AG09309 (cell line): ENCODE data around the gene WDR36.

Experiments used
- DNase-seq: peaks from one replicate; pipeline ENCODE4 v3.0.0-alpha.2; 2010; ENCODE audit warnings: low read depth
- H3K4me3 ChIP-seq: 2 replicates; pipeline ENCODE4 v1.5.1; 2011; ENCODE audit warnings: mild to moderate bottlenecking, low read depth, low read length, moderate library complexity; ENCODE audit not compliant: control insufficient read depth
- TF ChIP-seq, protein P1 (sequence below): IDR thresholded peaks from 2 replicates; pipeline ENCODE4 v1.5.1; 2011; ENCODE audit warnings: mild to moderate bottlenecking, low read depth, low read length, inconsistent platforms; ENCODE audit not compliant: insufficient read depth, control insufficient read depth; ENCODE audit errors: missing control alignments

The WDR36 gene

GRCh38 chr5:111074244-111074643, 17.9 kb upstream of the WDR36 start:
- no peak overlapping the region for H3K4me3 ChIP-seq
- DNase-seq, result no peak
- TF ChIP-seq, protein P1, sequence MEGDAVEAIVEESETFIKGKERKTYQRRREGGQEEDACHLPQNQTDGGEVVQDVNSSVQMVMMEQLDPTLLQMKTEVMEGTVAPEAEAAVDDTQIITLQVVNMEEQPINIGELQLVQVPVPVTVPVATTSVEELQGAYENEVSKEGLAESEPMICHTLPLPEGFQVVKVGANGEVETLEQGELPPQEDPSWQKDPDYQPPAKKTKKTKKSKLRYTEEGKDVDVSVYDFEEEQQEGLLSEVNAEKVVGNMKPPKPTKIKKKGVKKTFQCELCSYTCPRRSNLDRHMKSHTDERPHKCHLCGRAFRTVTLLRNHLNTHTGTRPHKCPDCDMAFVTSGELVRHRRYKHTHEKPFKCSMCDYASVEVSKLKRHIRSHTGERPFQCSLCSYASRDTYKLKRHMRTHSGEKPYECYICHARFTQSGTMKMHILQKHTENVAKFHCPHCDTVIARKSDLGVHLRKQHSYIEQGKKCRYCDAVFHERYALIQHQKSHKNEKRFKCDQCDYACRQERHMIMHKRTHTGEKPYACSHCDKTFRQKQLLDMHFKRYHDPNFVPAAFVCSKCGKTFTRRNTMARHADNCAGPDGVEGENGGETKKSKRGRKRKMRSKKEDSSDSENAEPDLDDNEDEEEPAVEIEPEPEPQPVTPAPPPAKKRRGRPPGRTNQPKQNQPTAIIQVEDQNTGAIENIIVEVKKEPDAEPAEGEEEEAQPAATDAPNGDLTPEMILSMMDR, result no peak

DNA sequence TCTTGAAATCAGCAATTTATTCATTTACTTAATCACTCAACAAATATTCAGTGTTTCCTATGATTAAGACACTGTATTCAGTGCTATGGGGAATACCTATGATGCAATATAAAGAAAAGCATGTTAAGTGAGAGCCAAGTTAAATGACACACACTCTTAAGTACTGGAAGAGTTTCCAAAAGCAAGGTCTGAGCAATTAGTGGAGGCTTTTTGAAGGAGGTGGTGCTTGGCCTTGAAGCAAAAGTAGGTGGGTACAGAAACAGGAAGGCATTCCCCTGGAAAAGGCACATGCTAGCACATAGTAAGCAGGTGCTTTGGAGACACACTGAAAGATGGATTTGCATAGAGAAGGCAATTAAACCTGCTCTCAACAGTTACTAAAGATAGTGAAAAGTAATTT, 16.6 kb upstream of the WDR36 start:
- DNase-seq, result peak; percentile 87
- TF ChIP-seq, protein P1, result no peak
- H3K4me3 ChIP-seq, result no peak overlapping the region

DNA sequence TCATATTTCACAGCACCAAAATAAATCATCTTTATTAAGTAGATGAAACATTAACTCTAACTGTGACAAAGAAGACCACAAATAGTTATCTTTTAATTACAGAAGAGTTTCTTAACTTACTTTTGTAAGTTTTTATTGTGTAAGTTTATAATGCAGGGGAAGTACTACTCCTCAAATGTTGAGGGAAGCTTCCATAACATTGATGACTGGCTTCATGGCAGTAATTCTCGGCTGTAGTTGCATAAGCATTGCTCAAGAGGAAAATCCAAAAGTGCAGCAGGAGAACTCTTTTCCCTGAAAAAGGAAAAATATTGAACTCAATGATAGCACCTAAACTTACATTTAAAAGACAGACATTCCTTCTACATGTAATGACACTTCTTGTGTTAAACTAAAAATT, 16.1 kb upstream of the WDR36 start:
- TF ChIP-seq, protein P1, result no peak
- DNase-seq, result peak; percentile 24
- H3K4me3 ChIP-seq, result no peak overlapping the region

DNA sequence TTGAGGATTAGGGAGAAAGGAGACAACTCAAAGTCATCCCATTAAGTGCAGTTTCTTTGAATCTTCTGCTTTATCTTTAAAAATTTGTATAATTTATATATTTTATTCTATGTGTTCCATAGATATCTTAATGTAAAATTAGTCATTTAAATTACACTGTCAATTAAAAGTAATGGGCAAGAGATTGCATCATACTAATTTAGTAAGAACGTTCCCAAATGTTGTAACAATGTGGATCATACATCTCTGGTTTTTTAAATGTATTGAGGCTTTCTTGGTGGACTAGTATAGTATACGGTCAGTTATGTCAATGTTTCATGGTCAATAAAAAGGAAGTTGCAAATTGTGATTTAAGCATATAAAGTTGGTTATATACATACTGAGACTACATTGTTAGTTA, 14.5 kb upstream of the WDR36 start:
- no peak for DNase-seq
- no peak overlapping the region for H3K4me3 ChIP-seq
- TF ChIP-seq, protein P1, result no peak

DNA sequence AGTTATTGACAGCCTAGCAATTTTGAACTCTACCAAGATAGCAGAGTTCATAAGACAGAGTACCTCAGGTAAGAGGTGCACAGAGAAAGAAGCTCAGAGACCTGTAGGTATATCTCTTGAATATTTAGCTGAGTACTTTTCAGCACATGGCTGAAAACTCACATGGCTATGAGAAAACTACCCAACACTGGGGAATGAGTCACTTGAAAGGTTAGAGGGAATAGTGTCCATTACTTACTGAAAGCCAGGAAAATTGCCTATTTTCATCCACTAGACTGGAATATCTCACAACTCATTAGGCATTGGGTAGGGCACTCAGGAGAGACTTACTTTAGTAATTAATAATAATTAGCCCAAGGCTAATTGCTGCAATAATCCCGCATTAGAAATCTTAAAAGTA, 12.3 kb upstream of the WDR36 start:
- TF ChIP-seq, protein P1, result no peak
- H3K4me3 ChIP-seq, result no peak overlapping the region
- DNase-seq, result no peak

GRCh38 chr5:111083323-111083722, 8.8 kb upstream of the WDR36 start:
- TF ChIP-seq, protein P1, result no peak
- no peak for DNase-seq
- no peak overlapping the region for H3K4me3 ChIP-seq

GRCh38 chr5:111095982-111096381, 3.8 kb downstream of the WDR36 start:
- H3K4me3 ChIP-seq, result no peak overlapping the region
- TF ChIP-seq, protein P1, result no peak
- no peak for DNase-seq
